ENCODE data around the gene ICOS. TPM values are rescaled to one million over a fixed set of nuclear protein-coding genes. Genes with fewer than 3 reads are reported as not detected.

Gene ICOS
- total RNA-seq, 4 donors from 2014 or later: 0.94 to 1.2 TPM; not detected in 2

DNA sequence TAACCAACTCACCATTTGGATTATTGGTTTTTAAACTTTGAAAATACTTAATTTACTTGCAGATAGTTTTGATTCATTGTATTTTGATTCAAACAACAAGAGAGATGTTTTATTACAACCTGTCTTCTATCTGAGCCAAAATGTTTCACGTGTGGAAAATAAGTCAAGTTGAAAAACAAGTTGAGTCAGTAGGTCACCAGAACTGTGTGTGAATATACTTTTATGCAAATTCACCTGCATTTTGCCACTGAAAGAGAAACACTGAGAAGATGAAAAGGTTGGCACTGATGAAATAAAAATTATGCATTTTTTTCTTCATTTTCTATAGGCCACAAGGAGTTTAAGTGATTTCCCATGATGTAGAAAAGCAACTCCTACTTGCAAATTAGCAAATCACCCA lies 68.3 kb downstream of the ICOS start:
- Histone ChIP-seq H3K4me3 (no peak overlapping the region), H3K9me3 (no peaks in the 10 kb centered on the region), H3K36me3 (no peaks in the 10 kb centered on the region), H3K4me1 (peaks cover 0 to 5% (median 0%) of the 10 kb centered on the region in 4 donors), H3K27ac (no peak overlapping the region), H3K27me3 (no peaks in the 10 kb centered on the region)
- no peak for DNase-seq
- TF ChIP-seq POLR2A (IDR thresholded peaks at IDR 0.05) (no peak), CTCF (IDR thresholded peaks at IDR 0.05) (no peak)

DNA sequence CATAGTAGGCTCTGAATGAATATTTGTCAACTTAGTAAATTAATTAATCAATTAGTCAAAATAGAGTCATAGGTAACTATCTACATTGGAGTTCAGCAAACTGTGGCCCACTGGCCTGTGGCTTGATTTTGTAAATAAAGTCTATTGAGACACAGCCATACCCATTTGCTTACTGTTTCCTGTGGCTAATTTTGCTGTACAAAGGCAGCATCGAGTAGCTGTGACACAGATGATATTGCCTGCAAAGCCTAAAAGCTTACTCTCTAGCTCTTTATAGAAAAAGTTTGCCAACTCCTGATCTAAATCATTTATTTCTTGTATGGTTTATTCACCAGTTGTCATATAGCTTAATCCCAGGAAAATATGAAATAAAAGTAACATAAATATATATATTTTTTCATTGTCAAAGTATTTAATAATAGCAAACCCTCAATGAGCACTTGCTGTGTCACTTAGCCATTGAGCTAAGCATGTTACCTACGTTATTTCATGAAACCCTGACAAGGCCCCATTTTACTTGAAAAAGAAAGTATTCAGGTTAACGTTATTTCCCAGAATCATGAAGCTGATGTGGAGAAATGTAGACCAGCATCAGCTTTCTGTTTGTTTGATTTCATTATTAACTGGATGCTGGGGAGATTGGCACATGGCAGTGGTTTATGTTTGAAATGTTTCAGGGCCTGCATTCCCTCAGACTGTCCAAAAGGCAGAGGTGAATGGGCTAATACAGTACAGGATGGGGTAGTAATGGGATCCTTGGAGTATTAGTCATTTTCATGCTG lies 69.6 kb downstream of the ICOS start:
- Histone ChIP-seq H3K36me3 (no peaks in the 10 kb centered on the region), H3K27ac (no peak overlapping the region), H3K27me3 (no peaks in the 10 kb centered on the region), H3K9me3 (no peaks in the 10 kb centered on the region), H3K4me3 (no peak overlapping the region), H3K4me1 (peaks cover 0 to 1% (median 0%) of the 10 kb centered on the region in 4 donors)
- TF ChIP-seq CTCF (IDR thresholded peaks at IDR 0.05) (no peak), POLR2A (IDR thresholded peaks at IDR 0.05) (no peak)
- no peak for DNase-seq

DNA sequence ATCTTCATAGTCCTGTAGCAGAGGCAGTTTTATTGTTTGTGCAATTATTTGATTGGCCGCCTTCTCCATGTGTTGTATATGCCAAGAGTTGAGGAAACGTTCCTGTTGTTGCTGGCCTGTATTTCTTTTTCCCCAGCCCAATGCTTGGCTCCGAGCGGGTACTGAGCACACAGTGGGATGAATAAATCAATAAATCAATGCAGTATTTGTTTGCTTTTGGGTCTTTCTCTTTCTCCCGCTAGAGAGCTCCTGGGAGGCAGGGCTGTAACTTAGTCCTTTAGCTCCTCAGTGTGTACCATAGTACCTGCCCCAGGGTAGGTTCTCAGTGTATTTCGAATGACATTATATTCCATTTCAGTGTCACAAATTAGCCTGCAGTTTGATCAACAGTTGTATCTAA lies 71.8 kb downstream of the ICOS start:
- no peak for DNase-seq
- no peaks in the 10 kb centered on the region for H3K36me3 ChIP-seq
- H3K4me3 ChIP-seq: no peak overlapping the region
- no peaks in the 10 kb centered on the region for H3K27me3 ChIP-seq
- H3K4me1 ChIP-seq: no peaks in the 10 kb centered on the region
- TF ChIP-seq CTCF (IDR thresholded peaks at IDR 0.05) (no peak), POLR2A (IDR thresholded peaks at IDR 0.05) (no peak)
- H3K9me3 ChIP-seq: no peaks in the 10 kb centered on the region
- no peak overlapping the region for H3K27ac ChIP-seq

DNA sequence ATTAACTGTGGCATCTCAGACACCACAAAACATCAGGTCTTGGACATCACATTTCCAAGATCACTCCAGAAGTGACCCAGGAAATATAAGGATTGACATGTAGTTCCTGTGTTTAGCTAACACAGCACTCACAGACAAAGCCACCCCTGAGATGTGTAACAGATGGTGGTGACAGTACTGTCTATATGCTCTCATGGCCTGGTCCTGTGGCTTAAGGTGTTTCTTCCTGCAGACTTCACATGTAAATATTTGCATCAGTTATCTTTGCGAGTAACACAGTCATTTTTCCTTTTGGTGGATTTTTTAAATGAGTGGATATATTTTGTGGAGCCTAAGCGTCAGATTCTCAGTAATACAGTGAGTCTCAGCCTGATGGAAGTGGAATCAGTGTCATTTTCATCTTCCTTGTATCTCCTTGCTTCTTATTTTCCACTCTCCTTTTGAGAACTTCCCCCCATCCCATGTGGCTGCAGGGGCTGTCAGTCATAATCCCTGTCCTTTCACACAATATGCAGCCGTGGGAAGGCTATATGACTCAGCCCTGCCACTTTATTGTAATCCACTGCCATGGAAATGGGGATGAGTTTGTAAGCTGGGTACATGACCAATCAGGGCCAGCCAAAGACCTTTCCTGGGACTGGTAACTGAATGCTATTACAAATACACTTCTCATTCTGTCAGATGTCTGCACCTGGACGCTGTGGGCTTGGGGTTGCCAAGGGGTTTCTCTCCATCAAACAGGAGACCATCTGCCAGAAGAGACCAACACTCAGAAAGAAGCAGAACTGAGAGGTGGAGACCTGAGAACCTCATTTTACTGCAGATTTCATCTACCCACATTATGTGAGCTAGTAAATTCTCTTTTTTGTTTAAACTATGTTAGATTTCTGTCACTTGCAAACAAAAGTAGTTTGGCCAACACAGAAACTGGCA lies 74.3 kb downstream of the ICOS start:
- H3K27ac ChIP-seq: no peak overlapping the region
- no peaks in the 10 kb centered on the region for H3K9me3 ChIP-seq

More for the DNA sequence above, 74.3 kb downstream of the ICOS start:
- DNase-seq: no peak
- H3K4me1 ChIP-seq: no peaks in the 10 kb centered on the region
- H3K36me3 ChIP-seq: no peaks in the 10 kb centered on the region
- H3K27me3 ChIP-seq: no peaks in the 10 kb centered on the region
- TF ChIP-seq CTCF (IDR thresholded peaks at IDR 0.05) (no peak), POLR2A (IDR thresholded peaks at IDR 0.05) (no peak)
- no peak overlapping the region for H3K4me3 ChIP-seq

Other genes starting within 250 kb of the ICOS start
- gene CD28, start 230.1 kb upstream of the ICOS start, total RNA-seq: 1 to 10 TPM in 1 of 4 donors, under 1 TPM in 3; 0.53 to 5.0 (median 0.76) TPM
- 10 to 100 TPM in 1 of 4 donors, not detected in 3; 42.1 TPM for gene CTLA4, start 69.0 kb upstream of the ICOS start, total RNA-seq